SHP77 (cell line): ENCODE measurements around the gene VDAC2.
"Not testable (repeated sequence)": the region's sequence is repeated elsewhere in the genome, so short reads cannot be mapped to it uniquely, and the experiment has no call there.

Experiments
- DNase-seq, 2 experiments: peaks; one replicate each; lab custom pipeline; 2025; lab: John Stamatoyannopoulos, UW

VDAC2 gene, protein sequence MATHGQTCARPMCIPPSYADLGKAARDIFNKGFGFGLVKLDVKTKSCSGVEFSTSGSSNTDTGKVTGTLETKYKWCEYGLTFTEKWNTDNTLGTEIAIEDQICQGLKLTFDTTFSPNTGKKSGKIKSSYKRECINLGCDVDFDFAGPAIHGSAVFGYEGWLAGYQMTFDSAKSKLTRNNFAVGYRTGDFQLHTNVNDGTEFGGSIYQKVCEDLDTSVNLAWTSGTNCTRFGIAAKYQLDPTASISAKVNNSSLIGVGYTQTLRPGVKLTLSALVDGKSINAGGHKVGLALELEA

DNA sequence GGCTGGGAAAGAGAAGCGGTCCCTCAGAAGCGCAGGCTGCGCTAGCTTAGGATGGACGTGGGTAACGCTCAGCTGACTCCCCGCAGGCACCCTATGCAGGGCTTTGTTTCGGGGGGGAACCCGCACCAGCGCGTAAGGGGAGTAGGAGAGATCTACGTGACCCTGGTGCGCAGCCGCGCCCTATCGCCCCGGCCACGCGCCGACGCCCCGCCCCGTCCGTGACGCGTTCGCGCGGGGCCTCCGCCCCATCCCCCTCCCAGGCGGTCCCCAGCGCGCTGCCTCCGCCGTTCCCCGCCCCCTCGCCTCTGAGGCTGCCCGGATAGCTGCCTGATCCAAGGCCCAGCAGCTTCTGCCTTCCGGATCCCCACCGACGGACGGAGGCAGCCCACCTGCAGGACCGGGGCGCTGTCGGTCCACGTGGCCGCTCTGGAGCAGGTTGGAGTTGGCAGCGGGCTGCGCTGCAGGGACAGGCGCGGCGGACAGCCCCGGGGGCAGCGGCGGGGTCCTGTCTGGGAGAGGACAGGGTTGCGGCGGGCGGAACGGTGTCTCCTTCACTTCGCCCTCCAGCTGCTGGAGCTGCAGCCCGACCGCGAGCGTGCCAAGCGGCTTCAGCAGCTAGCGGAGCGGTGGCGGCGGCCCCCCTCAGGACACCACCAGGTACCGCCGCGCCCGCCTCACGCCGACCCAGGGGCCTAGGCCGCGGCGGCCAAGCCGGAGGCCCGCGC lies at the start of gene VDAC2:
VDAC2 (plus strand) TSS at position 515 of the 725 bp plus-strand sequence. CDS start 363 bp downstream, outside the sequence.
- DNase-seq, result peak; percentile 36 to 49

DNA sequence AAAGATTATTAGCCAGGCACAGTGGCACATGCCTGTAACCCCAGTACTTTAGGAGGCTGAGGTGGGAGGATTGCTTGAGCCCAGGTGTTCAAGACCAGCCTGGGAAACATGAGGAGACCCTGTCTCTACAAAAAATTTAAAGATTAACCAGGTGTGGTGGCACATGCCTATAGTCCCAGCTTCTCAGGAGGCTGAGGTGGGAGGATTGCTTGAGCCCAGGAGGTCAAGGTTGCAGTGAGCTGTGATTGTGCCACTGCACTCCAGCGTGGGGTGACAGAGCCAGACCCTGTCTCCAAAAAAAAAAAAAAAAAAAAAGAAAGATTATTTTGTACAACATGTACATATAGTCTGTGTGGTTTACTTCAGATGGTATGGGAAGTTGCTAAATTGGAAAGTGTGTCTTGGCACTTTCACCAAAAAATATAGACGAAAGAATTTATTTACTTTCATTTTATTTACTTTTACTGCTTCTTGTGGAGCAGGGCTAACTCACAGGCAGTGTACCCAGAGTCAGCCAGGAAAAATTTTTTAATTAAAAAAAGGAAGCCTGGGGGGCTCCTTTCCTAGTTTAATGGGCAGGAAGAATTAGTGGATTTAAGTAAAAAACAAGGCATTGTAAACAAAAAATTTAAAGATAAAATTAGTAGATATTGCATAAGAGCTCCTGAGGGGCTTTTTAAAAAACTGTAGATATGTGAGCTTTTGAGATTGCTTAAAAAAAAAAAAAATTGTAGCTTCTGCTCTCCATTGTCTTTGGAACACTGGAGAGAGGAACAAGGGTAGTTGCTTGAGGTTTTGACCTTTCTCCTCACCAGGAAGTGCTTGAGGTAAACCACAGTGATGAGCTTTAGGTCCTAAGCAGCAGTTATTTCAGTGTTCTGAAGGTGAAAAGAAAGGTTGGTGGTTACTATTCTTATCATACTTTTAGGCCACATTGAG lies 44.6 kb upstream of the VDAC2 start:
- DNase-seq, result no peak

DNA sequence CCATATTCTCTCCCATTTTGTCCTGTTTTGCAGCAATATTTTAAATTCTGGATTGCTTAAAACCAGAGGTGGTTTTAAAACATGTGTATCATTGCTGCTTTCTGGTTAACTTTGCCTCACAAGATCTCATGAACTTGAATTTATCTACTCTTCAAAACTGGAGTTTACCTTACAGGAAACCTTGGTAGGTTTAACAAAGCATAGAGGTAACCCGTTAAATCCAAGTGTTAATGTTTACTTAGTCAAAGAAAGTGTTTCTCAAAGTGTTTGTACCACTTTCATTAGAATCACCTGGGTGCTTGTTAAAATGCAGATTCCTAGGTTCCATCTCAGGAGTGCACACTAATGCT lies 44.0 kb upstream of the VDAC2 start:
- DNase-seq, result no peak

DNA sequence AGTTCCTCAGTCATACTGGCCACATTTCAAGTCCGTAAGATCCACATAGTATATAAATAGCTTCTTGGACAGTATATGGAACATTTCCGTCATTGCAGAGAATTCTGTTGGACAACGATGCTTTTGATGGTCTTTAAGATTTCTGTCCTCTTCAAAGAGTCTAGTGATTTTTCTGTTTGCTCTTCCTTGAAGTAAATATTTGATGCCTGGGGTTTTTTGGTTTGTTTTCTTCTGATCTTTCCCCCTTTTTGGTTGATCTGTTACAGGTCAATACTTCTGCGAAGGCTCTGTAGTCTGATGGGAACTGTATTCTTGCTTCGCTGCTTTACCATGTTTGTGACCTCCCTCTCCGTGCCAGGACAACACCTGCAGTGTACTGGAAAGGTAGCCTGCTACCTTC lies 42.3 kb upstream of the VDAC2 start:
- no peak for DNase-seq

DNA sequence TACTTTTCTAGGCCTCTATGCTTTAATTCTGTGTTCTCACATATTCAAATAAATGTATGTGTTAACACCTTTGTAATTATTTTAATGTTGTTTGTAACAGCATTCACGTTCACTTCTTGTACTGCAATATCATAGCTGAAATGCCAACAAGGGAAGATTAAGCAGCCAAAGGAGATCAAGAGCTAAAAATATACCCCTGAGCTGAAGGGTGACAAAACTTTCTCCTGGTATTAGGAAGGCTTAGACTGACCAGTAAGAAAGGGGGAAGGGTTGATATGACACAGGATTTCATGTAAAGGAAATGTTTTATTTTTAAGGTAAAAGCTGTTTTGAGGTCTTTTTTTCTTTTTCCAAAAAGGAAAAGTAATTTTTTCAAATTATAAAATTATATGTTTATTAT lies 40.4 kb upstream of the VDAC2 start:
- DNase-seq, result no peak

DNA sequence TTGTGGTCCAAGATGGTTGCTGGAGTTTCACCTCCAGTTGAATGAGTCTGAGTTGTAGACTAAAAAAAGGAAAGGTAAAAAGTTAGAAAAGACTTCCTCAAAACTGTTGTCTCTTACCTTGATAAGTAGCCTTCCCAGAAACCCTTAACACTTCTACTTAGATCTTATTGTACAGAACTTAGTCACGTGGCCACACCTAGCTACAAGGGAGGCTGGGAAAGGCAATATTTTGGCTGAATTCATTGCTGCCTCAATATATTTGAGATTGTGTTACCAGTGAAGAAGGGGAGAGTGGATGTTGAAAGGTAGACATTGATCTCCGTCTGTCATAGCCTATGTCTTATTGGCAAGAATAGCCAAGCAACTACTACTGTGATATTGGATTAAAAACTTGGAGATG lies 35.5 kb upstream of the VDAC2 start:
- DNase-seq, result no peak

DNA sequence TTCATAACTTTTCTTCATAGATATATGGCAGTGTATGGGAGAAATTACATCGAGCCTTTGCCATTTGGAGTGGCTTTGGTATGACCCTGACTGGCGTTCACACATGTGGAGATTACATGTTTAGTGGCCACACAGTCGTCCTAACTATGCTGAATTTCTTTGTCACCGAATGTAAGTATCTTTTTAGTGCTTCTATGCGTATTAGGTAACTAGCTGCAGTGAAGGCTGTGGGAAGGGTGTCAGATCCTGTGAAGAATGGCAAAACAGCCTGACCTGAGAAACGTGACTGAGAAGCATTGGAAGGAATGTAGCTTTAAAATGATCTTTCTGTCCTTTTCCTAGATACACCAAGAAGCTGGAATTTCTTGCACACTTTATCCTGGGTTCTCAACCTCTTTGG lies 34.5 kb upstream of the VDAC2 start:
- no peak for DNase-seq

DNA sequence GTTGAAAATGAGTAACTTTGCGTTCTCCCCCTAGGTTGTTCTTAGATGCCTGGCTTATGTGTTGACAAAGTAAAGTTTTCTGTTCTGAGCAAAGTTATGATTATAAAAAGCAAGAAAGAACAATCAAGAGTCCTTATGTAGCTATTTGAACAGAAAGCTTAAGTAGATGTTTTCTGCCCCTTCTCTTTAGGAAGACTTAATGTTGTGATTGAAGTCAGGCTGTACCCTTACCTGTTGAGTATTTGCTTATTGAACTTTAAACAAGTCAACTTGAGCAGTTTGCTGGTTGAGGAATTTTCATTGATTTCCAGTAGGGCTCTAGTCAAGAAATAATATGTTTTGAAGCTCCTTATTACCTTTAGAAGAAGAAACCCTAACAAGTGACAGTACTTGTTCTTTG lies 33.9 kb upstream of the VDAC2 start:
- no peak for DNase-seq

DNA sequence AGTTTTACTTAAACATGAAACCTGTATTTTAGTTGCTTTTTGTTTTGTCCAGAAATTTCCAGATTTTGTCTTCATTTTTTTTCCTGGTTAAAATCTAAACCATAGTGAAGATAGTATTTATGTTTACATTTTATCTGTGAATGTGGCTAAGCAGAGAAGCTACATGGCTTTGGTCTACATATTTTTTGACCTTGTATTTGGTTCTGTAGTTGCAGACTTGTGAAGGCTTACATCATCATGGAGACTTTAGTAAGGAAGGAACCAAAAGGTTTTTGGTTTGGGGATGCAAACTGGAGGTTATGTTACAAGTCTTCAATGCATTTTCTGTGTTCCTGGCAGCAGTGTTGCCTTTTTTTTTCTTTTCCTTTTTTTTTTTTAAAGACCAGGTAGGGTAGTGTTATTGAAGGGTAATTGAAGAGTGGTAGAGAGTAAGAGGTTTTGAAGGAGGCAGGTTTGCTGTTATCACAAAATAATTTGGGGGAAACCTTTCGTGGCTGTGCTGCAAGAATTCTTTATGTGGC lies 30.9 kb upstream of the VDAC2 start:
- DNase-seq, result no peak

DNA sequence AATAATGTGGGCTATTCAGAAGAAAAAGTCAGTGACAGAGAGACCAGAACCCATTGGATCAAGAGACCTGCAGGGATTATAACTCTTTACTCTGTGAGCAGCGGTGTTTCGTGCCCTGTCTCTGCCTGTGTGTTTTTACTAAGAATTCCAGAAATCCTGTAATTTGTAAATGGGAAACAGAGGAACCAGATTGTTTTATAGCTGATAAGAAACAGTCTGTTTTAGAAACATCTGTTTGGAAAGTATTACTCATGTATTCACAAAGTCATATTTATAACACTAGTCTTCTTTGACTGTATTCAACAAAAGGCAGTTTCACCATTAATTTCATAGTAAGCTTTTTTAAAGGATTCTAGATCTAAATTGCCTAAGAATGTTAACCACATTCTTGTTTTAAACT lies 30.0 kb upstream of the VDAC2 start:
- no peak for DNase-seq

DNA sequence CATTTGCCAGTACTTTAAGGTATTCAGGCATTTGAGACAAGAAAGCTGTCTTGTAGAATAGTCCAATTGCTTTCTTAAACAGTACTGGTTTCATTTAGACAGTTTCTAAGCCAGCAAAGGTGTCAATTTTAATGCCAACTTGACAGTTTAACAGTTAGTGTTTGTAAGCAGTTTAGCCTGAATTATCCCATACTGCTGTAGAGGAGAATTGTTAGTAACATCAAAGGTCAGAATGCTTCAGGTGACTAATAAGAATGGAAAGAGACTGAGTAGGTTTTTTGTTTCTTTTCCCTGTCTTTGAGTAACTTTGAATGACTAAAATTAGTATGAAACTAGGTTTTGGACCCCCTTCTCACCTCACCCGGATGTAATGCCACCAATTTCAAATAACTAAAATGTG lies 29.5 kb upstream of the VDAC2 start:
- DNase-seq, result no peak

DNA sequence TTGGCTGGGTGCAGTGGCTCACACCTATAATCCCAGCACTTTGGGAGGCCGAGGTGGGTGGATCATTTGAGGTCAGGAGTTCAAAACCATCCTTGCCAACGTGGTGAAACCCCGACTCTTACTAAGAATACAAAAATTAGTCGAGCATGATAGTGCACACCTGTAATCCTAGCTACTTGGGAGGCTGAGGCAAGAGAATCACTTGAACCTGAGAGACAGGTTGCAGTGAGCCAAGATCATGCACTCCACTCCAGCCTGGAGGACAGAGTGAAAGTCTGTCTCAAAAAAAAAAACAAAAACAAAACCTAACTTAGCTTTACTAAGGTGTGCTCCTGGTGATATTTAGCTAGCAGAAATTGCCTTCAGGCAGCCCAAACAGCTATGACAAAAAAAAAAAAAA lies 24.3 kb upstream of the VDAC2 start:
- DNase-seq, result no peak

DNA sequence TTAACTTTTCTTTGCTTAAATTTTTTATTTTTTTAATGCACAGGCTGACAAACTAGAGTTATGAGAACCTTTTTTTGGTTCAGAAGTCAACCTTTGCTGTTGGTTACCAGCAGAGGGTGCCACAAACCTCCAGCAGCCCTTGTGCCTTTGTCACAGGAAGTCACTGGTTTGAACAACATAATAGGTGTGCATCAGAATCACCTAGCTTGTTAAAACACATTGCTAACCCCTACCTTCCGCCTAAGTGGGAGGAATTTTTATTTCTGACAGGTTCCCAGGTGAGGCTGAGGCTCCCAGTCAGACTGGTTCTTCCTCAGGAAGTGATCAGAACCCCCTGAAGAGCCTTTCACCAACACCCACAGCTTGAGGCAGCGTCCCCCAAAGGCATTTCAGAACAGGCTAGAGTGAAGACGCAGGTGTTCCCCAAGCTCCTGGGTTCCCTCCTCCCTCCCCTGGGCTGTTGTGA lies 22.6 kb upstream of the VDAC2 start:
- peak; percentile 12 to 16 for DNase-seq

DNA sequence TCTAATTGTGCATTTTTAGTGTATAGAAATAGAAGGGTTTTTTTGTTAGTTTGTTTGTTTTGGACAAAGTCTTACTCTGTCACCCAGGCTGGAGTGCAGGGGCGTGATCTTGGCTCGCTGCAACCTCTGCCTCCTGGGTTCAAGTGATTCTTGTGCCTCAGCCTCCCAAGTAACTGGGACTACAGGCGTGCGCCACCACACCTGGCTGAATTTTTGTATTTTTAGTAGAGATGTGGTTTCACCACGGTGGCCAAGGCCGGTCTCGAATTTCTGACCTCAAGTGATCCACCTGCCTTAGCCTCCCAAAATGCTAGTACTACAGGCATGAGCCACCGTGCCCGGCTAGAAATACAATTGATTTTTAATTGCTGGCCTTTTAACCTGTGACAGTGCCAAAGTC lies 22.1 kb upstream of the VDAC2 start:
- not testable (repeated sequence) for DNase-seq

DNA sequence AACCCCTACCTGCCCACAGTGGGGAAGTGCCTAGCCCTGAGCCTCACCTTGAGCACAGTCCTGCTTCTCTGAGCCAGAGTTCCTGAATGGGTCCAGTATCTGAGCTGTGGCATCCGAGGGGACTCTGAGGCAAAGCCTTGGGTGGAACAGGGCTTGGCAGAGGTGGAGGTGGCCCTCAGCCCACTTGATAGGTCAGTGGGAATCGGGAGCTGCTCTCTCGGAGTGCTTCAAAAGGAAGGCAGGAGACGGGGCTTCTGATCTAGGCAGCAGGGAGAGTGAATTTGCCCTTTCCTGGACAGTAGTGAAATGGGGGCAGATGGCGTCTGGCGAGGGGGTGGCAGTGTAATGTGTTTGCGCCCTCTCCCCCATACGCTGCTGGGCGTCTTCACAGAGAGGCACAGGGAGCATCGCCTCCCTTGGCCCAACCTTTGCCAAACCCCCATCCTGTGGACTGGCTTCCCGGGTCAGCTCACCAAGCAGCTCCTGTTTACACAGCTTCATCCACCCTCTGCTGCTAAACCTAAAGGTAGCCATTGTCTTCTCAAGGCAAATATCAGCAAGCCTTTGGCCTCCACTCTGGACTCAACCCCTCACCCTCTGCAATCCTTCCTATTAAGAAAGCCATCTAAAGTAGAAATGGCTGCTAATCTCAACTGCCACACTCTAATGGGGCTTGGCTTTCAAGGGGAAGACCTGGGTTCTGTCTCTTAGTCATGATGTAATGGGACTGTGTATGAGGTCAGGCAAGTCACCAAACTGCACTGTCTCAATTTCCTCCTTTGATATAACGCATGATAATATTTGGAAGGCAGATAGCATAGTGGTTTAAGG lies 21.1 kb upstream of the VDAC2 start:
- DNase-seq, result no peak

DNA sequence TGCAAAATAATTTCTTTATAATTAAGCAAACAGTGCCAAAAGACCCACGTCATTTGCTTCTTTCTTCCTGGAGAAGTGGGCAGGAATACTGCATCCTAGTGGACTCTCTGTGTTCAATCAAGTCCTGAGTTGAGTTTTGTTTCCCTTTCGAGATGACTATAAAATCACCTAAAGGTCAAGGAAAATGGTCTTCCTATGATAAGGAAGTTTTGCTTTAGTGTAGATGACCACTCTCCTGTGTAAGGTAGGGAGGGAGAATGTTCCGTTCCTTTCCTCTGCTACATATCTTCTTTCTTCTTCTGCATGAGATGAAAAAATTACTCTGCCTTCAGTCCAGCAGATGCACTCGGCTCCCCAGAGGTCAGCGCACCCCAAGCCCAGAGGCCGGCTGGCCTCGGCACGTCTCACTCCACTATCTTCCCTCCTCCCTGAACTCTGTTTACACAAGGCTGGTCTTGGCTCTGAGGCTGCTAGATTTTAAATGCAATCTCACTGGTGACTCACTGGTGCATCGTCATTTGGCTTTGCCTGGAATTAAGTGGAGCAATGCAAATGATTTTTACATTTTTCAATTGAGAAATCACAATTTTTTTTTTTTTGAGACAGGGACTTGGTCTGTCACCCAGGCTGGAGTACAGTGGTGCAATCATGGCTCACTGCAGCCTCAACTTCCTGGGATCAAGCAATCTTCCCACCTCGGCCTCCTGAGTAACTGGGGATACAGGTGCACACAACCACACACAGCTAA lies 18.6 kb upstream of the VDAC2 start:
- DNase-seq, result no peak

DNA sequence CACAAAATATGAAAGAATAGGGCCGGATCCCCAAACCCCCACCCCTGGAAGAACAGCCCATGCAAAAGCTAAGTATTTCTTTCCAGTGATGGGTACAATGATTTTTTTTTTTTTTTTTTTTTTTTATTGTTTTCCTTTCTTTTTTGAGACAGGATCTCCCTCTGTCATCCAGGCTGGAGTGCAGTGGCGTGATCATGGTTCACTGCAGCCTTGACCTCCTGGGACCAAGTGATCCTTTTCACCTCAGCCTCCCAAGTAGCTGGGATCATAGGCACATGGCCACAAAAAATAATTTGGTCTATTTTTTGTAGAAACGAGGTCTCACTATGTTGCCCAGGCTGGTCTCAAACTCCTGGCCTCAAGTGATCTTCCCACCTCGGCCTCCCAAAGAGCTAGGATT lies 16.0 kb upstream of the VDAC2 start:
- not testable (repeated sequence) for DNase-seq

DNA sequence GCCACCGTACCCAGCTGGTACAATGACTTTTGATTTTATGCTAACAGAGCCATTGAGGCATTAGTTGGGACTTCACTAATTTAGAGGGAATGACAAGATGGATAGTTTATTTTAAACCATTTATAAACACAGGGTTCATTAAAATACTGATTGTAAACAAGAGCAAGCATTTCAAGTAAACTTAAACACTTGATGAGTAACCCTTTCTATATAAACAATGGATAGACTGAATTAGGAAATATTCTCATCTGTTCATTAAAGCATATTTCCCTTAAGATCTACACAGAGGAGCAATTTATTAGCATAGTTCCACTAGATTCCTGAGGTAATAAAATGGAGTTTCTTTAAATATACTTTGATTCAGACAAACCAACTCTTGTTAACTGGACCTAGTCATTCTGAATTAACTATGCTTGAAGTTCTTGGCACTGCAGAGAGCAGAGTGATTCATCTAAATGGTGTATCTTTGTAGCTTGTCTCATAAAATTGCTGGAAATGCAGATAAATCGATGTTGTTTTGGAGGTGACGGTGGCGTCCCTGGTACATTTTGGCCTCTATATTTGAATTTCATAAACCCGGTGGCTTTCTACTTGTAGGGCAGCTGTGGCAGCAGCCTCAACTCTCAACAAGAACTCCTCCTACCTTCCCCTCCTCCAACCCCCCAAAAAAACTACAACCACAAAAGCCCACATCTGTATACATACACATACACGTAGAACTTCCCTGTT lies 15.4 kb upstream of the VDAC2 start:
- DNase-seq, result no peak

DNA sequence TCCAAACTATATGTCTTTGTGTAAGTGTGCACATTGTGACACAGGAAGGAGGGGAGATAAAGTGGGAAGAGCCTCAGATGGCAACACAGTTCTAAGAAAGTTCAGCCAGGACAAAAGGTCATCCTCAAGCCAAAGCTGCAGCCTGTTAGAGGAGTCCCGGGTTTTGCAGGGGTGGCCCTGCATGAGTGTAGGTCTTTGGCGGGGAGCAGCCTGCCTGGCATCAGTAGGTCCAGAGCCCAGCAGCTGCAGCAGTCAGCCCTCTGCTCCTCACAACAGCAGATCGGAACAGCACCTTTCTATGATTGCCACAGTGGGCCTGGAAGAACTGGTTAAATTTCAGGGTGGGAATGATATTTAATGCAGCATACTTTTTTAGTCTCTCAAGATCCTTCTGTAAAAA lies 13.5 kb upstream of the VDAC2 start:
- no peak for DNase-seq

DNA sequence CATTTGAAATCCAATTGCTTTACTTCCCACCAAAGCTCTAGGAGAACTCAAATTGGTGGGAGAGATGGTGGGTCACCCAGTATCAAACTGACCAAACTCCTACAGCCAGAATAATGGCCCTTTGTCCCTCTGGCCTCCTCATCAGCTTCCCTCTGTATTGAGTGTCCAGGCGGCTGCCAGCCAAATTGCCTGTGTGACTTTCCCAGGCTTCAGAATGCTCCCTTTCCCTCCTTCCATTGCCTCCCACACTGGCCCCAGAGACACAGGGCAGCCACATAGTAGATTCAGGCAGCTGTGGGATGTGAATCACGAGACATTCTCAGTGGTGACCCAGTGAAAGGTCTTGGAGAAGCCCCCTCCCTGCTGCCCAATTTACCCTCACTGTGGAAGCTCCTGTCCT lies 12.7 kb upstream of the VDAC2 start:
- no peak for DNase-seq
